Measurements from ENCODE around the gene LRRC4.

GRCh38 chr7:128030654-128031611 lies at the start of gene LRRC4:
- no peak for TF ChIP-seq SUZ12 (IDR thresholded peaks at IDR 0.05; ENCODE audit: extremely low read depth, insufficient read depth, insufficient read length)
- no peak for TF ChIP-seq YY1 (IDR thresholded peaks at IDR 0.05; ENCODE audit: insufficient read depth, insufficient read length)

Measured in NT2/D1 (cell line).